DOHH2 (cell line): Measurements from ENCODE around the gene FAM120C.

Experiments used
- H3F3A ChIP-seq: fragments of 200-600 bp; sonication (generic), shearing (Covaris generic); 2 replicates; pipeline ENCODE4 v1.6.0; 2016; ENCODE audit warnings: antibody characterized with exemption, mild to moderate bottlenecking; ENCODE audit not compliant: control insufficient read depth, insufficient read depth
- H3K27ac ChIP-seq: fragments of 200-600 bp; sonication (generic); 2 replicates; pipeline ENCODE4 v1.5.1; 2014; ENCODE audit warnings: low read depth, mild to moderate bottlenecking, low read length, moderate library complexity
- H3K27me3 ChIP-seq: fragments of 200-600 bp; sonication (generic); 2 replicates; pipeline ENCODE4 v1.6.1; 2014; ENCODE audit warnings: mild to moderate bottlenecking, low read length, mixed read lengths; ENCODE audit not compliant: control insufficient read depth
- H3K36me3 ChIP-seq: fragments of 200-600 bp; sonication (generic); 2 replicates; pipeline ENCODE4 v1.6.1; 2014; ENCODE audit warnings: mild to moderate bottlenecking, low read length, moderate library complexity, mixed read lengths; ENCODE audit not compliant: control insufficient read depth
- H3K4me1 ChIP-seq: fragments of 200-600 bp; sonication (generic); 2 replicates; pipeline ENCODE4 v1.6.1; 2014; ENCODE audit warnings: mild to moderate bottlenecking, low read length, mixed read lengths; ENCODE audit not compliant: control insufficient read depth
- H3K4me2 ChIP-seq: fragments of 200-600 bp; sonication (generic); 2 replicates; pipeline ENCODE4 v1.6.0; 2014; ENCODE audit warnings: mild to moderate bottlenecking, low read length, moderate library complexity
- H3K4me3 ChIP-seq: fragments of 200-600 bp; sonication (generic); 2 replicates; pipeline ENCODE4 v1.5.1; 2014; ENCODE audit warnings: mild to moderate bottlenecking, low read length, mixed read lengths
- H3K79me2 ChIP-seq: fragments of 200-600 bp; sonication (generic); 2 replicates; pipeline ENCODE4 v1.6.1; 2014; ENCODE audit warnings: mild to moderate bottlenecking, low read length, mixed read lengths; ENCODE audit not compliant: control insufficient read depth
- H3K9me2 ChIP-seq: fragments of 200-600 bp; sonication (generic); replicated peaks from 2 replicates; pipeline ENCODE4 v1.6.1; 2014; ENCODE audit warnings: mild to moderate bottlenecking, low read length, mixed read lengths; ENCODE audit not compliant: control insufficient read depth
- H3K9me3 ChIP-seq: fragments of 200-600 bp; sonication (generic); 2 replicates; pipeline ENCODE4 v1.6.1; 2014; ENCODE audit warnings: antibody characterized with exemption, low read length, mixed read lengths; ENCODE audit not compliant: control insufficient read depth, insufficient read depth
- H4K20me1 ChIP-seq: fragments of 200-600 bp; sonication (generic); 2 replicates; pipeline ENCODE4 v1.6.0; 2014; ENCODE audit warnings: low read depth, mild to moderate bottlenecking, antibody characterized with exemption, low read length, moderate library complexity; ENCODE audit not compliant: control insufficient read depth, insufficient read depth
- CTCF ChIP-seq: fragments of 200-600 bp; sonication (generic); IDR thresholded peaks from one replicate; pipeline ENCODE4 v1.5.1; 2014; ENCODE audit warnings: antibody characterized with exemption, mild to moderate bottlenecking, low read depth, low read length; ENCODE audit not compliant: poor library complexity, severe bottlenecking
- EZH2phosphoT487 ChIP-seq: fragments of 200-600 bp; sonication (generic); IDR thresholded peaks from 2 replicates; pipeline ENCODE4 v1.6.1; 2017; ENCODE audit warnings: borderline replicate concordance, mild to moderate bottlenecking, antibody characterized with exemption, low read length, moderate library complexity, mixed read lengths

The FAM120C gene

GRCh38 chrX:54208531-54208930 is 25.5 kb upstream of the FAM120C start:
- TF ChIP-seq EZH2phosphoT487 (no peak), CTCF (no peak)

GRCh38 chrX:54198262-54198661 is 15.2 kb upstream of the FAM120C start:
- TF ChIP-seq CTCF (no peak), EZH2phosphoT487 (no peak)
- Histone ChIP-seq H3K9me2 (no peaks in the 10 kb centered on the region), H3K9me3 (no peaks in the 10 kb centered on the region), H4K20me1 (no peaks in the 10 kb centered on the region), H3K4me1 (no peaks in the 10 kb centered on the region), H3K36me3 (no peaks in the 10 kb centered on the region), H3K4me3 (no peak overlapping the region), H3K4me2 (no peak overlapping the region), H3K79me2 (no peaks in the 10 kb centered on the region), H3K27me3 (0 out of 2 replicates have a peak, but pooled peaks cover 3% of the 10 kb centered on the region), H3K27ac (no peak overlapping the region), H3F3A (no peaks in the 10 kb centered on the region)

More at GRCh38 chrX:54208531-54208930, 25.5 kb upstream of the FAM120C start:
- no peaks in the 10 kb centered on the region for H4K20me1 ChIP-seq
- H3K36me3 ChIP-seq, result no peaks in the 10 kb centered on the region
- no peaks in the 10 kb centered on the region for H3K9me2 ChIP-seq
- H3K4me2 ChIP-seq, result no peak overlapping the region
- H3F3A ChIP-seq, result no peaks in the 10 kb centered on the region
- no peak overlapping the region for H3K4me3 ChIP-seq
- H3K27me3 ChIP-seq, result no peaks in the 10 kb centered on the region
- no peaks in the 10 kb centered on the region for H3K4me1 ChIP-seq
- H3K9me3 ChIP-seq, result no peaks in the 10 kb centered on the region
- H3K79me2 ChIP-seq, result no peaks in the 10 kb centered on the region
- H3K27ac ChIP-seq, result no peak overlapping the region

- Histone ChIP-seq H3K9me3 (no peaks in the 10 kb centered on the region), H3K9me2 (no peaks in the 10 kb centered on the region), H3K4me3 (no peak overlapping the region), H3K4me2 (no peak overlapping the region), H3K79me2 (no peaks in the 10 kb centered on the region), H3F3A (no peaks in the 10 kb centered on the region), H3K36me3 (no peaks in the 10 kb centered on the region), H3K4me1 (no peaks in the 10 kb centered on the region), H3K27me3 (0 out of 2 replicates have a peak, but pooled peaks cover 3% of the 10 kb centered on the region), H3K27ac (no peak overlapping the region), H4K20me1 (no peaks in the 10 kb centered on the region)
- TF ChIP-seq CTCF (no peak), EZH2phosphoT487 (no peak)
These were observed 12.0 kb upstream of the FAM120C start for GRCh38 chrX:54194982-54195588.
